GM12878 (cell line): ENCODE data around the gene ANKRD28. TPM values are rescaled to one million over a fixed set of nuclear protein-coding genes. Genes with fewer than 3 reads are reported as not detected.

Experiments
- ATAC-seq: fragments of 200-7000 bp; cut with Tn5 transposase; 3 replicates; pipeline ENCODE4 v1.9.1; 2020; ENCODE audit warnings: mild to moderate bottlenecking, moderate library complexity
- BruUV-seq: library from RNA; stranded (reverse); fragments of 400-500 nt; replicated peaks from 2 replicates; lab custom pipeline; 2021; lab: Mats Ljungman, UMichigan
- CTCF ChIA-PET: fragments of 300-600 bp; sonication (Branson Sonifier 250); formaldehyde crosslinking; extraction: SDS; loops from one replicate; lab custom pipeline; 2021; ENCODE audit warnings: inconsistent platforms; lab: Yijun Ruan, JAX
- POLR2A ChIA-PET: fragments of 350-600 bp; formaldehyde crosslinking; extraction: SDS; loops from one replicate; lab custom pipeline; 2021; ENCODE audit warnings: inconsistent platforms; lab: Charles Lee
- RAD21 ChIA-PET: fragments of 300-600 bp; sonication (Branson Sonifier 250); formaldehyde crosslinking; loops from one replicate; lab custom pipeline; 2023; ENCODE audit warnings: antibody characterized with exemption; ENCODE audit not compliant: unreplicated experiment; lab: Charles Lee
- SMC1A ChIA-PET: fragments of 300-600 bp; sonication (Branson Sonifier 250); formaldehyde crosslinking; loops from one replicate; lab custom pipeline; 2023; ENCODE audit not compliant: unreplicated experiment, uncharacterized antibody; lab: Charles Lee
- DNase-seq: peaks from one replicate; pipeline ENCODE4 v3.0.0-alpha.2; 2011; ENCODE audit warnings: low read depth, low spot score
- FAIRE-seq: peaks from 3 replicates; lab custom pipeline; 2011; peaks lifted over from hg19 to GRCh38; lab: Jason Lieb, UNC
- H2AFZ ChIP-seq: 2 replicates; pipeline ENCODE4 v1.6.0; 2011; ENCODE audit warnings: low read depth, low read length, control low read depth; ENCODE audit not compliant: control insufficient read depth
- H3K27ac ChIP-seq: 2 replicates; pipeline ENCODE4 v1.5.1; 2011; ENCODE audit warnings: control low read depth; ENCODE audit not compliant: control insufficient read depth, insufficient read depth
- H3K27me3 ChIP-seq, 2 experiments: replicated peaks in 1 of 2; 2 replicates each; pipeline versions ENCODE4 v1.6.0 to v1.6.1; 2011; ENCODE audit warnings: low read length in 1 of 2; ENCODE audit not compliant: control insufficient read depth in 2 of 2, insufficient read depth in 2 of 2
- H3K36me3 ChIP-seq, 2 experiments: 2 replicates each; pipeline ENCODE4 v1.5.1; 2011; ENCODE audit warnings: low read length in 1 of 2; ENCODE audit not compliant: control insufficient read depth in 2 of 2, insufficient read depth in 2 of 2
- H3K4me1 ChIP-seq: 2 replicates; pipeline ENCODE4 v1.6.1; 2011; ENCODE audit warnings: mild to moderate bottlenecking, low read length, moderate library complexity, mixed read lengths; ENCODE audit not compliant: control insufficient read depth, insufficient read depth
- H3K4me2 ChIP-seq: 2 replicates; pipeline ENCODE4 v1.6.0; 2011; ENCODE audit warnings: control low read depth; ENCODE audit not compliant: control insufficient read depth, insufficient read depth
- H3K4me3 ChIP-seq: fragments of 200-600 bp; sonication (generic); 2 replicates; pipeline ENCODE4 v1.5.1; 2016
- H3K79me2 ChIP-seq: 2 replicates; pipeline ENCODE4 v1.6.0; 2011; ENCODE audit warnings: low read length; ENCODE audit not compliant: control insufficient read depth, insufficient read depth
- H3K9ac ChIP-seq: 2 replicates; pipeline ENCODE4 v1.8.0; 2011; ENCODE audit warnings: low read length, control low read depth, mixed read lengths; ENCODE audit not compliant: control insufficient read depth, insufficient read depth
- H3K9me3 ChIP-seq: replicated peaks from 3 replicates; pipeline ENCODE4 v1.5.1; 2011; ENCODE audit warnings: mild to moderate bottlenecking, low read length; ENCODE audit not compliant: control insufficient read depth, insufficient read depth
- H4K20me1 ChIP-seq: 2 replicates; pipeline ENCODE4 v1.6.0; 2011; ENCODE audit not compliant: control insufficient read depth, insufficient read depth
- ATF3 ChIP-seq: IDR thresholded peaks from 2 replicates; pipeline ENCODE4 v1.6.1; 2011; ENCODE audit warnings: low read depth, mild to moderate bottlenecking, low read length, moderate library complexity, borderline replicate concordance; ENCODE audit errors: extremely low read depth
- ATF7 ChIP-seq: fragments of 450-650 bp; IDR thresholded peaks from 2 replicates; pipeline ENCODE4 v1.6.1; 2016; ENCODE audit warnings: low read depth, mild to moderate bottlenecking
- CHD2 ChIP-seq: IDR thresholded peaks from 2 replicates; pipeline ENCODE4 v1.6.1; 2011; ENCODE audit warnings: low read depth, low read length, improper control_type of control experiment, borderline replicate concordance
- CHD4 ChIP-seq: fragments of 200-600 bp; sonication (generic); IDR thresholded peaks from 2 replicates; pipeline ENCODE4 v1.6.1; 2016; ENCODE audit warnings: mild to moderate bottlenecking
- DPF2 ChIP-seq: fragments of 450-650 bp; IDR thresholded peaks from 2 replicates; pipeline ENCODE4 v1.6.1; 2017; ENCODE audit warnings: mild to moderate bottlenecking
- FOS ChIP-seq: IDR thresholded peaks from 3 replicates; pipeline ENCODE4 v1.6.1; 2011; ENCODE audit warnings: borderline replicate concordance; ENCODE audit not compliant: insufficient read length; ENCODE audit errors: extremely low read depth
- HDAC6 ChIP-seq: fragments of 200-600 bp; sonication (generic); IDR thresholded peaks from one replicate; pipeline ENCODE4 v1.8.0; 2017; ENCODE audit warnings: antibody characterized with exemption; ENCODE audit not compliant: unreplicated experiment
- HDGF ChIP-seq: fragments of 450-650 bp; IDR thresholded peaks from 2 replicates; pipeline ENCODE4 v1.6.1; 2016; ENCODE audit warnings: antibody characterized with exemption
- IKZF2 ChIP-seq, 2 experiments: fragments of 450-650 bp; IDR thresholded peaks; 2 replicates each; pipeline ENCODE4 v1.6.1; 2017; ENCODE audit warnings: mild to moderate bottlenecking in 2 of 2, moderate library complexity in 2 of 2
- MAX ChIP-seq: IDR thresholded peaks from 2 replicates; pipeline ENCODE4 v1.6.1; 2012; ENCODE audit warnings: low read depth, low read length, improper control_type of control experiment
- MLLT1 ChIP-seq: fragments of 450-650 bp; IDR thresholded peaks from 2 replicates; pipeline ENCODE4 v1.6.1; 2016; ENCODE audit warnings: mild to moderate bottlenecking
- NKRF ChIP-seq: fragments of 450-650 bp; conservative IDR thresholded peaks from 2 replicates; pipeline ENCODE4 v1.6.1; 2017; ENCODE audit warnings: mild to moderate bottlenecking, moderate library complexity
- NR2C2 ChIP-seq: IDR thresholded peaks from 2 replicates; pipeline ENCODE4 v1.6.1; 2011; ENCODE audit warnings: borderline replicate concordance, low read depth; ENCODE audit not compliant: control insufficient read depth, insufficient read length
- PKNOX1 ChIP-seq: fragments of 450-650 bp; IDR thresholded peaks from 2 replicates; pipeline ENCODE4 v1.6.1; 2016; ENCODE audit warnings: mild to moderate bottlenecking
- SIX5 ChIP-seq: IDR thresholded peaks from 2 replicates; pipeline ENCODE4 v1.6.1; 2011; ENCODE audit warnings: mild to moderate bottlenecking, low read depth, low read length, moderate library complexity; ENCODE audit not compliant: severe bottlenecking
- STAT1 ChIP-seq: fragments of 450-650 bp; conservative IDR thresholded peaks from 2 replicates; pipeline ENCODE4 v1.6.1; 2014; ENCODE audit warnings: antibody characterized with exemption, mild to moderate bottlenecking
- WRNIP1 ChIP-seq: IDR thresholded peaks from 2 replicates; pipeline ENCODE4 v1.6.1; 2011; ENCODE audit warnings: low read depth, low read length, improper control_type of control experiment, borderline replicate concordance
- ZNF217 ChIP-seq: fragments of 450-650 bp; IDR thresholded peaks from 2 replicates; pipeline ENCODE4 v1.6.1; 2017; ENCODE audit warnings: antibody characterized with exemption, mild to moderate bottlenecking
- WGBS: methylation state at CpG from one replicate; pipeline ENCODE4 v1.1.6; 2016; ENCODE audit warnings: low lambda C conversion rate; ENCODE audit not compliant: insufficient replicate concordance, insufficient coverage; ENCODE audit errors: missing lambda C conversion rate; 5-methylcytosine and 5-hydroxymethylcytosine counted together
- in situ Hi-C: fragments of 300-500 bp; cut with MboI; formaldehyde crosslinking; loops from 9 replicates; pipeline ENCODE4 v1.14.3; 2018; ENCODE audit warnings: mixed read lengths
- intact Hi-C: fragments of 100-400 bp; cut with micrococcal nuclease; formaldehyde crosslinking; loops from one replicate; pipeline ENCODE4 v1.14.2; 2022; ENCODE audit not compliant: unreplicated experiment
- polyA plus RNA-seq, 11 experiments: library from polyadenylated mRNA; depleted of rRNA in 4 of 11; unstranded in 6 of 11; stranded (reverse) in 5 of 11; fragments of >200 nt; fragmentation: Nextera tagmentation in 4 of 11; fragmentation: Illumina TruSeq in 1 of 11; extraction: Ambion mirVana in 4 of 11; extraction: Trizol in 1 of 11; gene quantifications; 1 replicate in 1 of 11; 2 replicates in 10 of 11; pipeline versions ENCODE4 v1.2.1 to v1.2.3, GENCODE V29; 2011 to 2016; ENCODE audit warnings: inconsistent platforms in 2 of 11, missing spikeins in 2 of 11, low read depth in 1 of 11
- total RNA-seq, 4 experiments: library from RNA; depleted of rRNA in 3 of 4; stranded (reverse); fragments of >200 nt in 3 of 4; fragmentation: Illumina TruSeq in 1 of 4; extraction: Trizol in 1 of 4; gene quantifications; 2 replicates each; pipeline versions ENCODE4 v1.2.1 to v1.2.3, GENCODE V29; 2013 to 2021

Gene ANKRD28
- total and polyA plus RNA-seq, 10 of the 15 experiments (the other 5 are each of a cell fraction or from before 2014, with no cell fraction given), result 11.2 to 105 (median 38.3) TPM

- Histone ChIP-seq H3K9me3 (peaks cover 6% of the 10 kb centered on the region; the same call in 2 of the 3 replicates), H2AFZ (peak overlapping the region; percentile 24; the same call in 1 of the 2 replicates), H3K4me1 (peaks cover 32% of the 10 kb centered on the region), H3K4me2 (peak overlapping the region; percentile 64), H3K4me3 (no peak overlapping the region), H3K27ac (peak overlapping the region; percentile 58), H3K27me3 (no peaks in the 10 kb centered on the region), H3K79me2 (no peaks in the 10 kb centered on the region), H3K36me3 (no peaks in the 10 kb centered on the region), H3K9ac (no peak overlapping the region), H4K20me1 (no peaks in the 10 kb centered on the region)
- no TSS peak for BruUV-seq
- FAIRE-seq, result no peak
- WGBS, result 24% methylated on average over 6 of the region's 6 CpGs
- SMC1A ChIA-PET, result interaction anchor here (0.9 to 14.5 kb wide), 12 partner anchors 8 to 171 kb away, joined by 3 to 362 read pairs (median 4); partner anchors contain the start of gene ANKRD28
- RAD21 ChIA-PET, result interaction anchor here (0.9 to 2.5 kb wide), 12 partner anchors 8 to 175 kb away, joined by 3 to 13 read pairs (median 4); partner anchors contain the start of gene ANKRD28
- POLR2A ChIA-PET, result interaction anchor here (0.6 to 1.3 kb wide), 6 partner anchors 11 to 174 kb away, joined by 3 to 4 read pairs (median 4); no protein-coding TSS in a partner anchor
- CTCF ChIA-PET, result interaction anchor here (1.1 to 1.7 kb wide), 2 partner anchors 9 to 75 kb away, joined by 3 to 7 read pairs; no protein-coding TSS in a partner anchor
- ATAC-seq, result peak; percentile 41
- in situ Hi-C loops, result loop anchor here (5.0 kb wide), 1 partner anchor 169 kb away; no protein-coding TSS in a partner anchor
- intact Hi-C loops, result loop anchor here (5.0 to 10.0 kb wide), 2 partner anchors 219 to 536 kb away; partner anchors contain the start of gene GALNT15
- DNase-seq, result no peak
- no peak for TF ChIP-seq ATF3
- TF ChIP-seq WRNIP1, result no peak
- TF ChIP-seq STAT1, result no peak
- TF ChIP-seq IKZF2 (IDR thresholded peaks at IDR 0.05), result no peak
- no peak for TF ChIP-seq NR2C2
- TF ChIP-seq SIX5, result no peak
- peak; percentile 68; the same call in 1 of the 2 replicates for TF ChIP-seq ZNF217
- TF ChIP-seq MLLT1, result 0 out of 2 replicates have a peak, but pooled peaks have one; percentile 60
- peak; percentile 97; the same call in 1 of the 2 replicates for TF ChIP-seq DPF2
- no peak for TF ChIP-seq CHD4
- TF ChIP-seq FOS, result no peak
- TF ChIP-seq PKNOX1, result 0 out of 2 replicates have a peak, but pooled peaks have one; percentile 26
- no peak for TF ChIP-seq MAX
- TF ChIP-seq NKRF, result no peak
- TF ChIP-seq HDGF, result no peak
- TF ChIP-seq CHD2, result no peak
- no peak for TF ChIP-seq ATF7
- no peak for TF ChIP-seq HDAC6
These were observed 159.4 kb downstream of the ANKRD28 start for GRCh38 chr3:15638193-15638890.
